ENCODE data around the gene TACC2. TPM values are rescaled to one million over a fixed set of nuclear protein-coding genes. Genes with fewer than 3 reads are reported as not detected.
A peak's percentile ranks its signal among the peaks of the same experiment; 100 is the strongest.

The TACC2 gene
- total RNA-seq (50.0 and 98.0 TPM in 2 replicates), polyA plus RNA-seq (75.7 and 93.3 TPM in 2 replicates)

- no peak within 1 kb of the TSS for H3K4me3 ChIP-seq
- H3K9me3 ChIP-seq (ENCODE audit: low read depth), result no peaks in the 10 kb centered on the region
- H3K4me1 ChIP-seq (ENCODE audit: low read depth), result peaks cover 4% of the 10 kb centered on the region
- H3K27me3 ChIP-seq, result no peaks in the 10 kb centered on the region
- DNase-seq (ENCODE audit: low read depth in 1 of 2, low spot score in 1 of 2), result no peak
- no peak within 1 kb of the TSS for H3K27ac ChIP-seq
- TF ChIP-seq CTCF (IDR thresholded peaks at IDR 0.05; ENCODE audit: low read depth, low read length), result no peak
- no peaks in the 10 kb centered on the region for H3K36me3 ChIP-seq
Observed at GRCh38 chr10:121988361-121989324, at the start of gene TACC2. TSS of gene TACC2 (plus strand) at chr10:121989163. CDS start at chr10:122021982, 32,819 bp downstream.

GRCh38 chr10:121941532-121941931 is 47.4 kb upstream of the TACC2 start:
- DNase-seq (ENCODE audit: low read depth in 1 of 2, low spot score in 1 of 2), result no peak
- TF ChIP-seq CTCF (IDR thresholded peaks at IDR 0.05; ENCODE audit: low read depth, low read length), result no peak
- H3K27ac ChIP-seq, result no peak overlapping the region
- H3K4me3 ChIP-seq, result no peak overlapping the region
- H3K27me3 ChIP-seq, result no peaks in the 10 kb centered on the region
- H3K4me1 ChIP-seq (ENCODE audit: low read depth), result no peaks in the 10 kb centered on the region
- no peaks in the 10 kb centered on the region for H3K9me3 ChIP-seq (ENCODE audit: low read depth)
- H3K36me3 ChIP-seq, result no peaks in the 10 kb centered on the region

- no peaks in the 10 kb centered on the region for H3K9me3 ChIP-seq (ENCODE audit: low read depth)
- no peak overlapping the region for H3K27ac ChIP-seq
- H3K36me3 ChIP-seq, result no peaks in the 10 kb centered on the region
- no peak for TF ChIP-seq CTCF (IDR thresholded peaks at IDR 0.05; ENCODE audit: low read depth, low read length)
- no peaks in the 10 kb centered on the region for H3K4me1 ChIP-seq (ENCODE audit: low read depth)
- DNase-seq (ENCODE audit: low read depth in 1 of 2, low spot score in 1 of 2), result peak in 1 of 2 donors; percentile 94
- H3K4me3 ChIP-seq, result no peak overlapping the region
- H3K27me3 ChIP-seq, result no peaks in the 10 kb centered on the region
Observed at GRCh38 chr10:121942749-121943416, 46.1 kb upstream of the TACC2 start.

- Histone ChIP-seq H3K4me1 (ENCODE audit: low read depth) (no peaks in the 10 kb centered on the region), H3K9me3 (ENCODE audit: low read depth) (no peaks in the 10 kb centered on the region), H3K36me3 (no peaks in the 10 kb centered on the region), H3K27me3 (no peaks in the 10 kb centered on the region), H3K27ac (no peak overlapping the region), H3K4me3 (no peak overlapping the region)
- DNase-seq (ENCODE audit: low read depth in 1 of 2, low spot score in 1 of 2), result no peak
- TF ChIP-seq CTCF (IDR thresholded peaks at IDR 0.05; ENCODE audit: low read depth, low read length), result no peak
Observed at GRCh38 chr10:121947343-121948330, 41.3 kb upstream of the TACC2 start.

- DNase-seq (ENCODE audit: low read depth in 1 of 2, low spot score in 1 of 2), result no peak
- Histone ChIP-seq H3K27me3 (no peaks in the 10 kb centered on the region), H3K4me3 (no peak overlapping the region), H3K36me3 (no peaks in the 10 kb centered on the region), H3K9me3 (ENCODE audit: low read depth) (no peaks in the 10 kb centered on the region), H3K27ac (no peak overlapping the region), H3K4me1 (ENCODE audit: low read depth) (no peaks in the 10 kb centered on the region)
- no peak for TF ChIP-seq CTCF (IDR thresholded peaks at IDR 0.05; ENCODE audit: low read depth, low read length)
Observed at GRCh38 chr10:121949049-121949448, 39.9 kb upstream of the TACC2 start.

Measured in cardiac muscle cell (in vitro differentiated cells and primary cell).